Measurements from ENCODE around the gene SLC7A10.
"Not testable (repeated sequence)": the region's sequence is repeated elsewhere in the genome, so short reads cannot be mapped to it uniquely, and the experiment has no call there.

The SLC7A10 gene

DNA sequence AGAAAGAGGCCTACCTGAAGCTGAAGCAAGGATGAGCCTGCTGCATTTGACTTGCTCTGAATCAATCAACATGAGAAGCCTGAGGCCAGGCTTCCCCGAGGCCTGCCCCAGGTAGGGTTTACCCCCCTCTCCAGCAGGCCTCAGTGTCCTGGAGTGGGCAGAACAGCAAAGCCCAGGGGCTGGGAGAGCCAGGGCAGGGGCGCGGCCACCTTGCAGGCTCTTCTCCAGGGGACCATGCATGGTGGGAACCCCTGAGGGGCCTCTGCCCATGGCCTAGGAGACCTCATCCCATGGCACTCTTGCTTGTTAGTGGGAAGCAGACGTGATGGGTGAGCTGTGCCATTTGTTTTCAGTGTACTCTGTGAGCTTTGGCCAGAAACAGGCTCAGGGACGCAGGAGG lies 51.5 kb downstream of the SLC7A10 start:
- H3K4me3 ChIP-seq (ENCODE audit: low read depth, low read length), result no peak overlapping the region
- no peak overlapping the region for H3K9ac ChIP-seq (ENCODE audit: low read depth, low read length)
- no peaks in the 10 kb centered on the region for H3K36me3 ChIP-seq (ENCODE audit: control insufficient read depth, insufficient read depth, low read length)
- peaks cover 2% of the 10 kb centered on the region for H3K4me1 ChIP-seq (ENCODE audit: control insufficient read depth, insufficient read depth, low read length)
- no peaks in the 10 kb centered on the region for H3K9me3 ChIP-seq (ENCODE audit: control insufficient read depth, insufficient read depth, low read length)
- peaks cover 5% of the 10 kb centered on the region for H3K27me3 ChIP-seq (ENCODE audit: control insufficient read depth, insufficient read depth, low read length)

- H3K4me1 ChIP-seq (ENCODE audit: control insufficient read depth, insufficient read depth, low read length), result no peaks in the 10 kb centered on the region
- H3K9me3 ChIP-seq (ENCODE audit: control insufficient read depth, insufficient read depth, low read length), result no peaks in the 10 kb centered on the region
- no peaks in the 10 kb centered on the region for H3K27me3 ChIP-seq (ENCODE audit: control insufficient read depth, insufficient read depth, low read length)
- no peak overlapping the region for H3K9ac ChIP-seq (ENCODE audit: low read depth, low read length)
- H3K4me3 ChIP-seq (ENCODE audit: low read depth, low read length), result no peak overlapping the region
- H3K36me3 ChIP-seq (ENCODE audit: control insufficient read depth, insufficient read depth, low read length), result no peaks in the 10 kb centered on the region
Observed at GRCh38 chr19:33171916-33172359, 53.7 kb downstream of the SLC7A10 start.

GRCh38 chr19:33171222-33171795 lies 54.3 kb downstream of the SLC7A10 start:
- H3K4me1 ChIP-seq (ENCODE audit: control insufficient read depth, insufficient read depth, low read length), result no peaks in the 10 kb centered on the region
- H3K9ac ChIP-seq (ENCODE audit: low read depth, low read length), result no peak overlapping the region
- H3K9me3 ChIP-seq (ENCODE audit: control insufficient read depth, insufficient read depth, low read length), result no peaks in the 10 kb centered on the region
- H3K4me3 ChIP-seq (ENCODE audit: low read depth, low read length), result no peak overlapping the region
- no peaks in the 10 kb centered on the region for H3K27me3 ChIP-seq (ENCODE audit: control insufficient read depth, insufficient read depth, low read length)
- H3K36me3 ChIP-seq (ENCODE audit: control insufficient read depth, insufficient read depth, low read length), result no peaks in the 10 kb centered on the region

- no peaks in the 10 kb centered on the region for H3K27me3 ChIP-seq (ENCODE audit: control insufficient read depth, insufficient read depth, low read length)
- H3K4me1 ChIP-seq (ENCODE audit: control insufficient read depth, insufficient read depth, low read length), result no peaks in the 10 kb centered on the region
- H3K9me3 ChIP-seq (ENCODE audit: control insufficient read depth, insufficient read depth, low read length), result no peaks in the 10 kb centered on the region
- H3K36me3 ChIP-seq (ENCODE audit: control insufficient read depth, insufficient read depth, low read length), result no peaks in the 10 kb centered on the region
- no peak overlapping the region for H3K9ac ChIP-seq (ENCODE audit: low read depth, low read length)
- H3K4me3 ChIP-seq (ENCODE audit: low read depth, low read length), result no peak overlapping the region
Observed at GRCh38 chr19:33168528-33168927, 57.1 kb downstream of the SLC7A10 start.

DNA sequence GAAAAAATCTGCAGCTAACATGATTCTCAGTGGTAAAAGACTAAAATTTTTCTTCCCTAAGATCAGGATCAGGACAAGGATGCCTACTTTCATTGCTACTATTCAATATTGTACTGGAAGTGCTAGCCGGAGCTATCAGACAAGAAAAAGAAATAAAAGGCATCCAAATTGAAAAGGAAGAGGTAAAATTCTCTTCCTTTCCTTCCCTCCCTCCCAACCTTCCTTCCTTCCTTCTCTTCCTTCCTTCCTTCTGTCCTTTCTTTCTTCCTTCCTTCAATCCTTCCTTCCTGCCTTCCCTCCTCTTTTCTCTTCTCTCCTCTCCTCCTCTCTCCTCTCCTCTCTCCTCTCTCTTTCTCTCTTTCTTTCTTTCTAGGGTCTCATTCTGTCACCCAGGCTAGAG lies 58.2 kb downstream of the SLC7A10 start:
- no peaks in the 10 kb centered on the region for H3K36me3 ChIP-seq (ENCODE audit: control insufficient read depth, insufficient read depth, low read length)
- no peak overlapping the region for H3K4me3 ChIP-seq (ENCODE audit: low read depth, low read length)
- no peaks in the 10 kb centered on the region for H3K27me3 ChIP-seq (ENCODE audit: control insufficient read depth, insufficient read depth, low read length)
- H3K4me1 ChIP-seq (ENCODE audit: control insufficient read depth, insufficient read depth, low read length), result no peaks in the 10 kb centered on the region
- no peaks in the 10 kb centered on the region for H3K9me3 ChIP-seq (ENCODE audit: control insufficient read depth, insufficient read depth, low read length)
- no peak overlapping the region for H3K9ac ChIP-seq (ENCODE audit: low read depth, low read length)

- H3K4me1 ChIP-seq (ENCODE audit: control insufficient read depth, insufficient read depth, low read length); H3K9me3 ChIP-seq (ENCODE audit: control insufficient read depth, insufficient read depth, low read length); H3K27me3 ChIP-seq (ENCODE audit: control insufficient read depth, insufficient read depth, low read length); H3K36me3 ChIP-seq (ENCODE audit: control insufficient read depth, insufficient read depth, low read length); H3K9ac ChIP-seq (ENCODE audit: low read depth, low read length); H3K4me3 ChIP-seq (ENCODE audit: low read depth, low read length): not testable (repeated sequence)
Observed at GRCh38 chr19:33166037-33166436, 59.6 kb downstream of the SLC7A10 start.

- Histone ChIP-seq H3K36me3 (ENCODE audit: control insufficient read depth, insufficient read depth, low read length) (no peaks in the 10 kb centered on the region), H3K9me3 (ENCODE audit: control insufficient read depth, insufficient read depth, low read length) (no peaks in the 10 kb centered on the region), H3K9ac (ENCODE audit: low read depth, low read length) (no peak overlapping the region), H3K4me1 (ENCODE audit: control insufficient read depth, insufficient read depth, low read length) (no peaks in the 10 kb centered on the region), H3K4me3 (ENCODE audit: low read depth, low read length) (no peak overlapping the region), H3K27me3 (ENCODE audit: control insufficient read depth, insufficient read depth, low read length) (no peaks in the 10 kb centered on the region)
Observed at GRCh38 chr19:33163481-33163880, 62.2 kb downstream of the SLC7A10 start.

- no peaks in the 10 kb centered on the region for H3K36me3 ChIP-seq (ENCODE audit: control insufficient read depth, insufficient read depth, low read length)
- no peak overlapping the region for H3K4me3 ChIP-seq (ENCODE audit: low read depth, low read length)
- no peak overlapping the region for H3K9ac ChIP-seq (ENCODE audit: low read depth, low read length)
- no peaks in the 10 kb centered on the region for H3K4me1 ChIP-seq (ENCODE audit: control insufficient read depth, insufficient read depth, low read length)
- H3K9me3 ChIP-seq (ENCODE audit: control insufficient read depth, insufficient read depth, low read length), result no peaks in the 10 kb centered on the region
- no peaks in the 10 kb centered on the region for H3K27me3 ChIP-seq (ENCODE audit: control insufficient read depth, insufficient read depth, low read length)
Observed at GRCh38 chr19:33161201-33161600, 64.4 kb downstream of the SLC7A10 start.

GRCh38 chr19:33159893-33160292 lies 65.8 kb downstream of the SLC7A10 start:
- no peaks in the 10 kb centered on the region for H3K9me3 ChIP-seq (ENCODE audit: control insufficient read depth, insufficient read depth, low read length)
- no peaks in the 10 kb centered on the region for H3K36me3 ChIP-seq (ENCODE audit: control insufficient read depth, insufficient read depth, low read length)
- H3K9ac ChIP-seq (ENCODE audit: low read depth, low read length), result no peak overlapping the region
- no peaks in the 10 kb centered on the region for H3K27me3 ChIP-seq (ENCODE audit: control insufficient read depth, insufficient read depth, low read length)
- no peak overlapping the region for H3K4me3 ChIP-seq (ENCODE audit: low read depth, low read length)
- H3K4me1 ChIP-seq (ENCODE audit: control insufficient read depth, insufficient read depth, low read length), result no peaks in the 10 kb centered on the region

GRCh38 chr19:33159149-33159548 lies 66.5 kb downstream of the SLC7A10 start:
- Histone ChIP-seq H3K4me3 (ENCODE audit: low read depth, low read length) (no peak overlapping the region), H3K9me3 (ENCODE audit: control insufficient read depth, insufficient read depth, low read length) (no peaks in the 10 kb centered on the region), H3K4me1 (ENCODE audit: control insufficient read depth, insufficient read depth, low read length) (no peaks in the 10 kb centered on the region), H3K36me3 (ENCODE audit: control insufficient read depth, insufficient read depth, low read length) (no peaks in the 10 kb centered on the region), H3K27me3 (ENCODE audit: control insufficient read depth, insufficient read depth, low read length) (no peaks in the 10 kb centered on the region), H3K9ac (ENCODE audit: low read depth, low read length) (no peak overlapping the region)

All from iPS-15b (cell line).